Natural killer cell (primary cell): ENCODE results near the gene OSBPL3. TPM values are rescaled to one million over a fixed set of nuclear protein-coding genes. Genes with fewer than 3 reads are reported as not detected.
A peak's percentile ranks its signal among the peaks of the same experiment; 100 is the strongest.

Source experiments
- ATAC-seq, 3 donors: fragments of 150-1000 bp in 2 of 3; fragments of 200-7000 bp in 1 of 3; cut with Tn5 transposase; 1 replicate in 1 of 3; 2 replicates in 2 of 3; pipeline ENCODE4 v1.10.0; 2021; ENCODE audit warnings: mild to moderate bottlenecking in 2 of 3, moderate library complexity in 2 of 3
- DNase-seq, 2 donors: peaks; one replicate each; pipeline versions ENCODE4 v3.0.0 to v3.0.0-alpha.2; 2013 to 2021; ENCODE audit warnings: mixed read lengths in 1 of 2
- H3K27ac ChIP-seq: one replicate; pipeline ENCODE4 v1.5.1; 2013; ENCODE audit warnings: mild to moderate bottlenecking, low read length
- H3K27me3 ChIP-seq: one replicate; pipeline ENCODE4 v1.6.1; 2013; ENCODE audit warnings: low read length; ENCODE audit not compliant: control insufficient read depth, insufficient read depth
- H3K36me3 ChIP-seq: one replicate; pipeline ENCODE4 v1.6.1; 2013; ENCODE audit warnings: low read length; ENCODE audit not compliant: control insufficient read depth, insufficient read depth
- H3K4me1 ChIP-seq: one replicate; pipeline ENCODE4 v1.6.1; 2013; ENCODE audit warnings: low read length; ENCODE audit not compliant: control insufficient read depth, insufficient read depth
- H3K4me3 ChIP-seq: one replicate; pipeline ENCODE4 v1.5.1; 2013; ENCODE audit warnings: low read length
- H3K9me3 ChIP-seq: one replicate; pipeline ENCODE4 v1.6.1; 2013; ENCODE audit warnings: low read length; ENCODE audit not compliant: control insufficient read depth, insufficient read depth
- H3K27ac Mint-ChIP-seq, 2 donors: one replicate each; pipeline ENCODE4 v1.8.0; 2022; ENCODE audit warnings: mild to moderate bottlenecking in 2 of 2, mixed read lengths in 2 of 2, moderate library complexity in 1 of 2
- H3K27me3 Mint-ChIP-seq, 2 donors: one replicate each; pipeline ENCODE4 v1.8.0; 2022; ENCODE audit warnings: low read depth in 2 of 2, mixed read lengths in 2 of 2
- H3K36me3 Mint-ChIP-seq: one replicate; pipeline ENCODE4 v1.8.0; 2022; ENCODE audit warnings: mixed read lengths
- H3K4me1 Mint-ChIP-seq, 2 donors: one replicate each; pipeline ENCODE4 v1.8.0; 2022; ENCODE audit warnings: mixed read lengths in 2 of 2
- H3K4me3 Mint-ChIP-seq: one replicate; pipeline ENCODE4 v1.8.0; 2022; ENCODE audit warnings: mild to moderate bottlenecking, moderate library complexity, mixed read lengths
- H3K9me3 Mint-ChIP-seq, 2 donors: one replicate each; pipeline ENCODE4 v1.8.0; 2022; ENCODE audit warnings: mixed read lengths in 2 of 2
- WGBS: methylation state at CpG from one replicate; pipeline ENCODE4 v1.1.7; 2013; ENCODE audit warnings: missing lambda C conversion rate; ENCODE audit not compliant: insufficient coverage; 5-methylcytosine and 5-hydroxymethylcytosine counted together
- intact Hi-C: fragments of 100-400 bp; cut with micrococcal nuclease; formaldehyde crosslinking; loops from one replicate; pipeline ENCODE4 v1.14.2; 2022
- total RNA-seq, 4 donors: library from RNA; stranded (reverse); fragments of 120-200 nt in 1 of 4; gene quantifications; one replicate each; pipeline versions ENCODE4 v1.2.3 to v1.2.4, GENCODE V29; 2013 to 2022
- TF ChIP-seq, protein P1 (sequence below): fragments of 200-600 bp; IDR thresholded peaks from one replicate; pipeline ENCODE4 v1.8.0; 2022; ENCODE audit warnings: antibody characterized with exemption

Gene OSBPL3
- total RNA-seq, 3 donors from 2014 or later (not counting 1 experiment from before 2014, with no cell fraction given), result 50.7 to 99.1 (median 65.1) TPM

DNA sequence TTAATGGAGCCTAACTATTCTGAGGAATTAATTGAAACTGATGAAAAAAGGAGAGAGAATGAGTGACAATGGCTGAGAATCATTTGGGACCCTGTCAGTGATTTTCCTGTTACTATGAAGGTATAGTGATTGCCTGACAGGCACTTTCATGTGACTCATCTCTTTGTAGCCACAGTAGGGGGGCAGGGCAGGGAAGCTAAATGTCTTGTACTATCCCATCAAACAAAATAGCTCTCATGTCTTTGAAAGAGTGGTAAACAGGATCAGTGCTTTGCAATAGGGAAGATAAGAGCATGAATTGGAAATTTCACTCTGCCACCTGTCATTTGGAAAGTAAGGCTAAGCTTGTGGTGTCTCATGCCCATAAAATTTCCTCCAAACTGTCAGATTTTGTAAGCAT, 128.2 kb downstream of the OSBPL3 start:
- ATAC-seq, result no peak
- peaks cover 17 to 26% of the 10 kb centered on the region in 2 donors for H3K4me1 Mint-ChIP-seq
- Histone ChIP-seq H3K4me1 (no peaks in the 10 kb centered on the region), H3K4me3 (no peak overlapping the region), H3K9me3 (no peaks in the 10 kb centered on the region), H3K36me3 (peaks cover 27% of the 10 kb centered on the region), H3K27me3 (no peaks in the 10 kb centered on the region), H3K27ac (no peak overlapping the region)
- H3K9me3 Mint-ChIP-seq, result no peaks in the 10 kb centered on the region
- H3K27ac Mint-ChIP-seq, result no peak overlapping the region
- DNase-seq, result no peak
- no peak overlapping the region for H3K4me3 Mint-ChIP-seq
- TF ChIP-seq, protein P1, sequence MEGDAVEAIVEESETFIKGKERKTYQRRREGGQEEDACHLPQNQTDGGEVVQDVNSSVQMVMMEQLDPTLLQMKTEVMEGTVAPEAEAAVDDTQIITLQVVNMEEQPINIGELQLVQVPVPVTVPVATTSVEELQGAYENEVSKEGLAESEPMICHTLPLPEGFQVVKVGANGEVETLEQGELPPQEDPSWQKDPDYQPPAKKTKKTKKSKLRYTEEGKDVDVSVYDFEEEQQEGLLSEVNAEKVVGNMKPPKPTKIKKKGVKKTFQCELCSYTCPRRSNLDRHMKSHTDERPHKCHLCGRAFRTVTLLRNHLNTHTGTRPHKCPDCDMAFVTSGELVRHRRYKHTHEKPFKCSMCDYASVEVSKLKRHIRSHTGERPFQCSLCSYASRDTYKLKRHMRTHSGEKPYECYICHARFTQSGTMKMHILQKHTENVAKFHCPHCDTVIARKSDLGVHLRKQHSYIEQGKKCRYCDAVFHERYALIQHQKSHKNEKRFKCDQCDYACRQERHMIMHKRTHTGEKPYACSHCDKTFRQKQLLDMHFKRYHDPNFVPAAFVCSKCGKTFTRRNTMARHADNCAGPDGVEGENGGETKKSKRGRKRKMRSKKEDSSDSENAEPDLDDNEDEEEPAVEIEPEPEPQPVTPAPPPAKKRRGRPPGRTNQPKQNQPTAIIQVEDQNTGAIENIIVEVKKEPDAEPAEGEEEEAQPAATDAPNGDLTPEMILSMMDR, result no peak
- H3K36me3 Mint-ChIP-seq, result peaks cover 47% of the 10 kb centered on the region
- intact Hi-C loops, result no loop called here
- H3K27me3 Mint-ChIP-seq, result no peaks in the 10 kb centered on the region

DNA sequence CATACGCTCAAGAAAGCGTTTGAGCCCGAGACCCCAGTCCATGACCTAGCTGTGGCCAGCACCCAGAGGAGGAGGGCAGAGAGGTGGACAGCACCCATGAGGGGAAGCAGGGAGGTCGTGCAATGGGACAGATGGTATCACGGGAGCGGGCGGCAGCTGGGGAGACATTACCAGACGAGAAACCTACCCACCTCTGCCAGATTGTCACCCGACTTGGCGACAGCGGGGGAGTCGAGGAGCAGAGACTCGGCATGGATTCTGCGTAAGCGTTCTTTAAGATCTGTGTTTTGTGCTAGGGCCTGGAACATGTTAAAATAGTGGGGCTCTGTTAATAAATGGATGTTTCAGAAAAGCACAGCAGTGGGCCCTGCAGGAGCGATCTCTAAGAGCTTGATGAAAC, 131.1 kb downstream of the OSBPL3 start:
- Histone ChIP-seq H3K27ac (no peak overlapping the region), H3K27me3 (no peaks in the 10 kb centered on the region), H3K4me1 (no peaks in the 10 kb centered on the region), H3K36me3 (peaks cover 25% of the 10 kb centered on the region), H3K9me3 (no peaks in the 10 kb centered on the region), H3K4me3 (no peak overlapping the region)
- 97% methylated on average over 16 of the region's 16 CpGs for WGBS
- ATAC-seq (no peak), DNase-seq (no peak)
- intact Hi-C loops, result no loop called here
- Mint-ChIP-seq H3K4me1 (peaks cover 15 to 18% of the 10 kb centered on the region in 2 donors), H3K9me3 (no peaks in the 10 kb centered on the region), H3K27ac (peak overlapping the region in 1 of 2 donors; percentile 40), H3K4me3 (no peak overlapping the region), H3K36me3 (peaks cover 35% of the 10 kb centered on the region), H3K27me3 (no peaks in the 10 kb centered on the region)
- TF ChIP-seq, protein P1, result no peak

DNA sequence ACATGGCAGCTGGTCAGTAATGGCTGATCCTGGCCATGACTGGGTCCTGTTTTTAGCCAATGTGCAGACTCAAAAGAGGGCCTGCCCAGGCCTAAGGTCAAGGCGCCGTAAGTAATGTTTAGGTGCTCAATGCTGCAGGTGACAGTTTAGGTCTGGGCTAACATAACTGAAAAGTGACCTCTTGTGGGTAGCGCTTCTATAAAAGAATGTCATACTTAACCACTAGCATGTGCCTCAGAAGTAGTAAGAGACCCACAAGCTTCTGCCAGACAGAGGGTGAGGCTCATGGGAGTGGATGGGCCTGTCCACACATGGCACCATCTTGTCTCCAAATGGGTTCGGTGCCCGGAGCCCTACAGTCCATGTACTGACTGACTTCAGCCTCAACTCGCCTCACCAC, 132.2 kb downstream of the OSBPL3 start:
- H3K9me3 Mint-ChIP-seq, result no peaks in the 10 kb centered on the region
- peaks cover 35% of the 10 kb centered on the region for H3K36me3 Mint-ChIP-seq
- intact Hi-C loops, result no loop called here

More for the DNA sequence above, 132.2 kb downstream of the OSBPL3 start:
- H3K4me3 Mint-ChIP-seq, result no peak overlapping the region
- H3K4me3 ChIP-seq, result no peak overlapping the region
- no peaks in the 10 kb centered on the region for H3K4me1 ChIP-seq
- H3K27me3 ChIP-seq, result no peaks in the 10 kb centered on the region
- no peaks in the 10 kb centered on the region for H3K27me3 Mint-ChIP-seq
- 94% methylated on average over 4 of the region's 6 CpGs for WGBS
- no peak overlapping the region for H3K27ac Mint-ChIP-seq
- DNase-seq, result no peak
- H3K36me3 ChIP-seq, result peaks cover 25% of the 10 kb centered on the region
- no peak overlapping the region for H3K27ac ChIP-seq
- ATAC-seq, result peak in 1 of 3 donors; percentile 25
- no peaks in the 10 kb centered on the region for H3K9me3 ChIP-seq
- peaks cover 12 to 18% of the 10 kb centered on the region in 2 donors for H3K4me1 Mint-ChIP-seq
- TF ChIP-seq, protein P1, result no peak
